Adrenal gland (tissue), 12 donors: ENCODE results near the gene MVB12B. TPM values are rescaled to one million over a fixed set of nuclear protein-coding genes. Genes with fewer than 3 reads are reported as not detected.

Source experiments
- DNase-seq, 7 donors: peaks; one replicate each; pipeline ENCODE4 v3.0.0-alpha.2; 2019 to 2020
- H3K27ac ChIP-seq, 5 donors: fragments of 200-600 bp; sonication (generic) in 4 of 5; 1 replicate in 3 of 5; 2 replicates in 2 of 5; pipeline versions ENCODE4 v1.5.1 to v1.8.0; 2016 to 2020; ENCODE audit warnings: mild to moderate bottlenecking in 1 of 5
- H3K27me3 ChIP-seq: fragments of 200-600 bp; 2 replicates; pipeline ENCODE4 v1.8.0; 2021
- H3K36me3 ChIP-seq, 2 donors: fragments of 200-600 bp; replicated peaks in 1 of 2; 1 replicate in 1 of 2; 2 replicates in 1 of 2; pipeline versions ENCODE4 v1.5.1 to v1.8.0; 2018 to 2022
- H3K4me1 ChIP-seq, 2 donors: fragments of 200-600 bp; replicated peaks in 1 of 2; 1 replicate in 1 of 2; 2 replicates in 1 of 2; pipeline versions ENCODE4 v1.5.1 to v1.8.0; 2018 to 2021
- H3K4me3 ChIP-seq, 4 donors: fragments of 200-600 bp; sonication (generic) in 3 of 4; one replicate each; pipeline ENCODE4 v1.5.1; 2016 to 2018
- H3K9me3 ChIP-seq, 3 donors: fragments of 200-600 bp; sonication (generic) in 1 of 3; replicated peaks in 1 of 3; 1 replicate in 2 of 3; 2 replicates in 1 of 3; pipeline versions ENCODE4 v1.5.1 to v1.8.0; 2016 to 2021
- POLR2A ChIP-seq, 2 donors: fragments of 450-650 bp; IDR thresholded peaks; one replicate each; pipeline ENCODE4 v1.6.1; 2017; ENCODE audit warnings: antibody characterized with exemption in 2 of 2, mild to moderate bottlenecking in 2 of 2, moderate library complexity in 1 of 2
- whole genome bisulfite sequencing, 4 donors: extraction: QIAGEN DNeasy Blood & Tissue Kit in 2 of 4; methylation state at CpG; one replicate each; pipeline versions ENCODE4 v1.1.5 to v1.1.7; 2013 to 2017; 5-methylcytosine and 5-hydroxymethylcytosine counted together
- intact Hi-C, 2 donors: fragments of 100-400 bp; cut with DNase I; formaldehyde crosslinking; loops; one replicate each; pipeline versions ENCODE4 v1.14.1 to v1.15.0; 2022 to 2023
- polyA plus RNA-seq, 3 donors: library from polyadenylated mRNA; stranded (reverse); fragments of 200-250 nt in 2 of 3; fragments of 350-450 nt in 1 of 3; fragmentation: Illumina TruSeq in 1 of 3; extraction: RNeasy Lipid Tissue Mini Kit (QIAGEN cat#74804) in 1 of 3; gene quantifications; one replicate each; pipeline ENCODE4 v1.2.3, GENCODE V29; 2013 to 2014
- total RNA-seq, 9 donors: library from RNA; depleted of rRNA in 4 of 9; stranded (reverse); fragments of >200 nt in 4 of 9; fragments of 120-200 nt in 1 of 9; fragmentation: NEBNext Ultra II Directional in 1 of 9; extraction: Animal tissue kit (Norgen Biotek cat#: 25700) in 1 of 9; gene quantifications; one replicate each; pipeline versions ENCODE4 v1.1.0 to v1.2.4, GENCODE V29; 2013 to 2023
- TF ChIP-seq, protein P1 (sequence below), 6 experiments: fragments of 450-650 bp in 4 of 6; fragments of 200-600 bp in 2 of 6; sonication (generic) in 1 of 6; IDR thresholded peaks; 1 replicate in 5 of 6; 2 replicates in 1 of 6; pipeline versions ENCODE4 v1.5.1 to v1.8.0; 2016 to 2021; ENCODE audit warnings: antibody characterized with exemption in 6 of 6, mild to moderate bottlenecking in 2 of 6, moderate library complexity in 1 of 6
- donor health status: healthy with polysubstance abuse.
- donor health status: Bipolar disorder and iron deficiency.
- donor health status: DM: yes; HTN: yes; CAD: no.
- donor health status: DM: no; HTN: no; CAD: no.
- donor health status: DM: no; HTN: no; CAD: no.
- donor health status: DM: yes; HTN: yes; CAD: no.

The MVB12B gene
- total and polyA plus RNA-seq, 12 donors, result 3.7 to 20.5 (median 12.8) TPM

DNA sequence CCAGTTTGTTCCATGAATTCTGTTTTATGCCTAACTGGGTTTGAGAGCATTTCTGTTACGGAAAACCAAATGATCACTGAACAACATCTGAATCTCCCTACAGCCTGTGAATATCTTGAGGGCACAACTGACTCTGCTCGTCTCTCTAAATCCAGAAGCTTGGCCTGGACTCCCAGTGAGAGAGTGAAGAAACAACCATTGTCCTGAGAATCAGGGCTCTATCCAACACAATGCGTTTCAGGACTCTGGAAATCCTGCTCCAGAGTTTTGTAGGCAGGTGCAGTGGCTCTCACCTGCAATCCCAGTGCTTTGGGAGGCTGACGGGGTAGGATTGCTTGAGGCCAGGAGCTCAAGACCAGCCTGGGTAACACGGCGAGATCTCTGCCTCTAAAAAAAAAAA, 7.8 kb upstream of the MVB12B start:
- Histone ChIP-seq H3K9me3 (no peaks in the 10 kb centered on the region), H3K27me3 (no peaks in the 10 kb centered on the region), H3K4me3 (no peak overlapping the region), H3K36me3 (no peaks in the 10 kb centered on the region), H3K4me1 (no peaks in the 10 kb centered on the region), H3K27ac (no peak overlapping the region)
- 81 to 93% (median 89%) methylated on average over 6 of the region's 6 CpGs for WGBS, 4 donors
- DNase-seq, result no peak
- TF ChIP-seq POLR2A (IDR thresholded peaks at IDR 0.05), result no peak
- TF ChIP-seq, protein P1, sequence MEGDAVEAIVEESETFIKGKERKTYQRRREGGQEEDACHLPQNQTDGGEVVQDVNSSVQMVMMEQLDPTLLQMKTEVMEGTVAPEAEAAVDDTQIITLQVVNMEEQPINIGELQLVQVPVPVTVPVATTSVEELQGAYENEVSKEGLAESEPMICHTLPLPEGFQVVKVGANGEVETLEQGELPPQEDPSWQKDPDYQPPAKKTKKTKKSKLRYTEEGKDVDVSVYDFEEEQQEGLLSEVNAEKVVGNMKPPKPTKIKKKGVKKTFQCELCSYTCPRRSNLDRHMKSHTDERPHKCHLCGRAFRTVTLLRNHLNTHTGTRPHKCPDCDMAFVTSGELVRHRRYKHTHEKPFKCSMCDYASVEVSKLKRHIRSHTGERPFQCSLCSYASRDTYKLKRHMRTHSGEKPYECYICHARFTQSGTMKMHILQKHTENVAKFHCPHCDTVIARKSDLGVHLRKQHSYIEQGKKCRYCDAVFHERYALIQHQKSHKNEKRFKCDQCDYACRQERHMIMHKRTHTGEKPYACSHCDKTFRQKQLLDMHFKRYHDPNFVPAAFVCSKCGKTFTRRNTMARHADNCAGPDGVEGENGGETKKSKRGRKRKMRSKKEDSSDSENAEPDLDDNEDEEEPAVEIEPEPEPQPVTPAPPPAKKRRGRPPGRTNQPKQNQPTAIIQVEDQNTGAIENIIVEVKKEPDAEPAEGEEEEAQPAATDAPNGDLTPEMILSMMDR (IDR thresholded peaks at IDR 0.05), result no peak
- intact Hi-C loops, result no loop called here

DNA sequence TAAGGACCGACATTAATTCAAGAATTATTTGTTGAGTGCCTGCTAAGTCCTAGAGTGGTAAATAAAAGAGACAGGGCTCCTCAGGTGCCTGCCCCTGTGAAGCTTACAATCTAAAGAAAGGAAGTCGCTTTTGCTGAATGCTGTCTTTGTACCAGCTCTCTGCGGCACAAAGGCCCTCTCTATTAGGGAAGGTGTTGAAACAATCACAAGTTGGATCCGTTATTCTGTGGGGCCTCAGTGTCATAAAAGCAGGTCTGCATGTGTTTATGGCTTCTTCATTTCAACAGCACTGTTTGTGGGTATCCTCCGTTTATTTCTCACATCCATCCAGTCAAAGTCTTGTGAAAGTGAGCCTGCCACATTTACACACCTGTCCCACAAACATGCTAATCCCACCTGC, 7.0 kb upstream of the MVB12B start:
- H3K27ac ChIP-seq, result no peak overlapping the region
- TF ChIP-seq POLR2A (IDR thresholded peaks at IDR 0.05), result no peak
- TF ChIP-seq, protein P1 (IDR thresholded peaks at IDR 0.05), result no peak
- intact Hi-C loops, result no loop called here
- 89 to 92% (median 90%) methylated on average over 5 of the region's 5 CpGs for WGBS, 4 donors
- no peaks in the 10 kb centered on the region for H3K36me3 ChIP-seq
- H3K4me1 ChIP-seq, result no peaks in the 10 kb centered on the region
- DNase-seq, result no peak
- peaks cover 0 to 2% (median under 1%) of the 10 kb centered on the region in 3 donors for H3K9me3 ChIP-seq
- no peaks in the 10 kb centered on the region for H3K27me3 ChIP-seq
- H3K4me3 ChIP-seq, result no peak overlapping the region

DNA sequence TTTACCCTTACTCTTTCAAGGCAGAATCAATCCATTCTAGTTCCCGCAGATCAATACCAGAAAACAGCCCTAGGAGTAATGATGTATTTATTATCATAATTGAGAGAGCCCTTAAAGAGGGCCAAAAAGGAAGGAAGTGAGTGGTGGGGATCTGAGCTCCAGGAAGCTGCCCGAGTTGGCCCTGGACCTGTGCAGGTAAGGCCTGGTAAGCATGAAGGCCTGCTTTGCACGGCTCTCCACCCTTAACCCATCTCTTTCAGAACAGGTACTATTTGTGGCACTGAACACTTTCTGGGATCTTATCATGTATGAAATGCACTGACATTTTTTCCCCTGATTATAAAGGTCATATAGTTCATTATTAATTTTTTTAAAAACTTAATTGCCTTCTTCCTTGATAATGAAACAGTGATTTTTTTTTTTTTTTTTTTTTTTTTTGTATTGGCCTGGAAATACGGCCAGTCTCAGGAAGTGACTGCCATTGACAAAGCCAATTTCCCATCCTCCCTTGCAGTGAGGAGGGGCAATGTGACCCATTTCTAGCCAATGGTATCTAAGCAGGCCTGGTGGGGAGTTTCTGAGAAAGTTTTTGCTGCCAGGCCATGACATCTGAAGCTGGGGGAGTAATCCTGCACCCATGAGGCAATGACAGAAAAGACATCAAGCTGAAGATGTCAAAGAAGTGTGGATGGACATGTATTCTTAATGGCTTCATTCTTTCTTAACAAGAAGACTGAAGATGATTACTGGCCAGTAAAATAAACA, 6.3 kb upstream of the MVB12B start:
- Histone ChIP-seq H3K9me3 (peaks cover 0 to 7% (median 5%) of the 10 kb centered on the region in 3 donors), H3K4me1 (no peaks in the 10 kb centered on the region), H3K27me3 (no peaks in the 10 kb centered on the region), H3K27ac (no peak overlapping the region), H3K4me3 (no peak overlapping the region), H3K36me3 (no peaks in the 10 kb centered on the region)
- TF ChIP-seq, protein P1 (IDR thresholded peaks at IDR 0.05), result no peak
- no peak for TF ChIP-seq POLR2A (IDR thresholded peaks at IDR 0.05)
- intact Hi-C loops, result no loop called here
- no peak for DNase-seq
- 62 to 77% (median 68%) methylated on average over 4 of the region's 4 CpGs for WGBS, 4 donors

DNA sequence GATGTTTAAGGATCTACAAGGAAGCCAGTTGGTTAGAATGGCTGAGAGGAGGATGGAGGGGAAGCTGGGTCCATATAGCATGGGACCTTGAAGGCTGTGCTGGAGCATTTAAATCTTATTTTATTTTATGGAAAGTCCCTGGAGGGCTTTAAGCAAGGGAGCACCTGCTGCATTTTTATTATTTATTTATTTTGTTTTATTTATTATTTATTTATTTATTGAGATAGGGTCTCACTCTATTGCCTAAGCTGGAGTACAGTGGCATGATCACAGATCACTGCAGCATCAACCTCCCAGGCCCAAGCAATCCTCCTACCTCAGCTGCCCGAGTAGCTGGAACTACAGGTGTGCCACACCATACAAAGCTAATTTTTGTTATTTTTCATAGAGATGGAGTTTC, 4.9 kb upstream of the MVB12B start:
- peaks cover 0 to 7% (median 5%) of the 10 kb centered on the region in 3 donors for H3K9me3 ChIP-seq
- intact Hi-C loops, result no loop called here
- H3K4me1 ChIP-seq, result no peaks in the 10 kb centered on the region
- no peaks in the 10 kb centered on the region for H3K36me3 ChIP-seq
- H3K27me3 ChIP-seq, result no peaks in the 10 kb centered on the region
- no peak overlapping the region for H3K27ac ChIP-seq
- TF ChIP-seq POLR2A (IDR thresholded peaks at IDR 0.05), result no peak
- TF ChIP-seq, protein P1 (IDR thresholded peaks at IDR 0.05), result no peak
- WGBS, 4 donors, result 82 to 95% (median 90%) methylated on average over 1 of the region's 1 CpG
- no peak overlapping the region for H3K4me3 ChIP-seq
- DNase-seq, result no peak
